Measurements from ENCODE around the gene IFT43. TPM values are rescaled to one million over a fixed set of nuclear protein-coding genes. Genes with fewer than 3 reads are reported as not detected.

The IFT43 gene
- total and polyA plus RNA-seq, 10 of the 15 experiments (the other 5 are each of a cell fraction or from before 2014, with no cell fraction given) = 8.2 to 24.8 (median 14.0) TPM

DNA sequence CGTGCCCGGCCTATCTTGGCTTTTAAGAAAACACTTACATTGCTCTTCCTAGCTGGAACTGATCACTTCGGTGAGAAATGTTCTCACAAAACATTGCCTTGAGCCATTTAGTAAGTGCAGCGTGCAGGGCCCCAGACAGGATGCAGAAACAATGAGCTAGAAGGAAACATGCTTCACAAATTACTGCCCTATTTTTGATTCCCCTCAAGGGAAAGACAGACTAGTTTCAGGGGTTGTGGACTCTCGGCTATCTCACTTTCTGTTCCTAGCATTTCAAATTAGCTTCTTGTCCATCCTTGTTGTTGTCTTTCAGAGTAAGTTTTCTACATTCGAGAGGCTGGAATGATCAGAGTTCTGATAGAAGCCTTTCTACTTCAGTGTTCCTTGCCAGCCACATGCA is 25.3 kb upstream of the IFT43 start (continued):
- no peak for TF ChIP-seq STAT1 (conservative IDR thresholded peaks at IDR 0.05)
- no peak for TF ChIP-seq HCFC1 (IDR thresholded peaks at IDR 0.05; ENCODE audit: low read length)
- TF ChIP-seq ZBTB33 (IDR thresholded peaks at IDR 0.05) = no peak
- peak; percentile 49; the same call in 1 of the 2 replicates for TF ChIP-seq FOXM1 (IDR thresholded peaks at IDR 0.05; ENCODE audit: low read depth, low read length)
- TF ChIP-seq GATAD2B (conservative IDR thresholded peaks at IDR 0.05; ENCODE audit: low read depth) = no peak
- TF ChIP-seq MTA3 (IDR thresholded peaks at IDR 0.05; ENCODE audit: borderline replicate concordance, low read length) = no peak
- no peak for TF ChIP-seq ZZZ3 (IDR thresholded peaks at IDR 0.05; ENCODE audit: control insufficient read depth, insufficient read length, low read depth)

DNA sequence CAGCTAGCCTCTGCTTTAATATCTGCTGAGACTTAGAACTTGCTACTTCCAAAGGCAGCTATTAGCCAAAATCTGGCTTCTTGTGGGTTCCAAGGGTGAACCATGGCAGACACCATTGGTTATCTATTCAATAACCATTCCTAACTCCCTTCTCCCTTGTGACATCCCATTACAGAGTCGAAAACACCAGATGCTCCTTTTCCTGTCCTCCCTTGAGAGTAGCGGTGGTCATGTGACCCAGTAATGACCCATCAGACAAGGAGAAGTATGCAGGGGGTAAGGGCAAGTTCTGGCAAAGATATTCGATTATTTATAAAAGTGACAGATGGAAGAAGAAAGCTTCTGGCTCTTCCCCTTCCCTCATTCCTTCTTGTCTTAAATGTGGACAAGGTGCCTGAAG is 23.9 kb upstream of the IFT43 start:
- Histone ChIP-seq H3K79me2 (ENCODE audit: control insufficient read depth, insufficient read depth, low read length) (no peaks in the 10 kb centered on the region), H3K9ac (ENCODE audit: control insufficient read depth, insufficient read depth, low read length) (no peak overlapping the region), H3K27me3 (replicated peaks in 1 of 2; ENCODE audit: control insufficient read depth in 2 of 2, insufficient read depth in 2 of 2, low read length in 1 of 2) (no peaks in the 10 kb centered on the region), H3K36me3 (ENCODE audit: control insufficient read depth in 2 of 2, insufficient read depth in 2 of 2, low read length in 1 of 2) (no peaks in the 10 kb centered on the region), H4K20me1 (ENCODE audit: control insufficient read depth, insufficient read depth) (no peaks in the 10 kb centered on the region), H3K9me3 (replicated peaks; ENCODE audit: control insufficient read depth, insufficient read depth, low read length) (no peaks in the 10 kb centered on the region), H3K4me1 (ENCODE audit: control insufficient read depth, insufficient read depth, low read length) (peaks cover 19% of the 10 kb centered on the region), H2AFZ (ENCODE audit: control insufficient read depth, low read depth, low read length) (no peak overlapping the region), H3K27ac (ENCODE audit: control insufficient read depth, insufficient read depth) (no peak overlapping the region), H3K4me2 (ENCODE audit: control insufficient read depth, insufficient read depth) (no peak overlapping the region), H3K4me3 (no peak overlapping the region)
- DNase-seq (ENCODE audit: low read depth, low spot score) (no peak), ATAC-seq (no peak), FAIRE-seq (no peak)
- ChIA-PET RAD21 (ENCODE audit: unreplicated experiment) (no interaction called here), SMC1A (ENCODE audit: uncharacterized antibody, unreplicated experiment) (interaction anchor here (1.3 to 2.3 kb wide), 3 partner anchors 15 to 17 kb away, joined by 4 to 8 read pairs (median 5); no protein-coding TSS in a partner anchor), CTCF (interaction anchor here (1.7 to 4.3 kb wide), 2 partner anchors 20 to 253 kb away, joined by 5 to 32 read pairs; partner anchors contain the start of gene TGFB3), POLR2A (no interaction called here)
- intact Hi-C loops (cut with micrococcal nuclease; ENCODE audit: unreplicated experiment) (no loop called here), in situ Hi-C loops (cut with MboI) (no loop called here)
- WGBS (ENCODE audit: insufficient coverage, insufficient replicate concordance, low lambda C conversion rate, missing lambda C conversion rate) = 93% methylated on average over 3 of the region's 3 CpGs
- no TSS peak for BruUV-seq (replicated peaks)
- TF ChIP-seq DPF2 (IDR thresholded peaks at IDR 0.05) (no peak), HSF1 (IDR thresholded peaks at IDR 0.05; ENCODE audit: low read depth, low read length) (no peak), RAD51 (IDR thresholded peaks at IDR 0.05) (no peak), ZBTB33 (IDR thresholded peaks at IDR 0.05) (no peak), RAD21 (IDR thresholded peaks at IDR 0.05; ENCODE audit: insufficient read depth, low read depth, low read length) (no peak)
